ENCODE measurements around the gene WDR44.

Gene WDR44

DNA sequence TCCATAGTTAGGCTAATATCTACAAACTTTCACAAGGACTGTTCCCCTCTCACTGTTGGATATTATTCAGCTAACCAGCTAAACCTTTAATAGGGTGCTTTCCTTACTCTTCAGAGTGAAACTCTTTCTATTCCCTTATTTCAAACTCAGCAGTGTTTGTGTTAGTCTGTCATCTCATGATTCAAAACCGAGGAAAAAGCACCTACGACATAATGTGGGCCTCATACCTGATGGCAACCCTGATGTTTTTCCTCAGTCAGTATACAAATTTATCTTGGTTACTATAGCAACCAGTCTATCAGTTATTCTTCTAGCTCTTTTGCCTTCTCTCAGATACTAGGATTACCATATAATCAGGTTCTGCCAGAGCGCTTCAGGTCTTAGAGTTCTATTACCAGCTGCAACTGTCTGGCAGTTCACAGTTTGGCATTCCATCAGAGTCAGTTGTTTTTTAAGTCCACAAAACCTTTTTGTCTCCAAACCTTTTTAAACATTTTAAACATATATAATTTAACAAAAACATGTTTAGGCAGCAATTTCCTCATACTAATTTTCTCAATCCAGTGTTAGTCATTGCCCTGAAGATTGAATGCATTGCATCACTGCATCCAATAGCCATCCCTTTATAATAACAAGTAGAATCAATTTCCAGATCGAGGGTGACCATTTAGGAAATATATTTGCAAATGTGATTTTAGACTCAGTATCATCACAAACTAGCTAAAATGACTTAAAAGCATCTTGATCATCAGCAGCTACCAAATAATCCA lies 7.4 kb downstream of the WDR44 start:
- no peak for TF ChIP-seq EP300 (IDR thresholded peaks at IDR 0.05; ENCODE audit: borderline replicate concordance)
- no peak for TF ChIP-seq FOXM1 (IDR thresholded peaks at IDR 0.05; ENCODE audit: borderline replicate concordance, low read depth)
- TF ChIP-seq TCF12 (IDR thresholded peaks at IDR 0.05; ENCODE audit: low read depth), result no peak
- TF ChIP-seq REST (IDR thresholded peaks at IDR 0.05; ENCODE audit: low read depth), result no peak
- TF ChIP-seq TEAD4 (IDR thresholded peaks at IDR 0.05), result no peak
- no peak for TF ChIP-seq ZBTB7A (IDR thresholded peaks at IDR 0.05; ENCODE audit: low read depth)
- no peak for TF ChIP-seq TAF1 (IDR thresholded peaks at IDR 0.05; ENCODE audit: low read depth)
- no peak for TF ChIP-seq CEBPB (IDR thresholded peaks at IDR 0.05)

GRCh38 chrX:118355225-118355920 lies 9.5 kb downstream of the WDR44 start:
- no peak for TF ChIP-seq RAD21 (IDR thresholded peaks at IDR 0.05; ENCODE audit: low read depth)

DNA sequence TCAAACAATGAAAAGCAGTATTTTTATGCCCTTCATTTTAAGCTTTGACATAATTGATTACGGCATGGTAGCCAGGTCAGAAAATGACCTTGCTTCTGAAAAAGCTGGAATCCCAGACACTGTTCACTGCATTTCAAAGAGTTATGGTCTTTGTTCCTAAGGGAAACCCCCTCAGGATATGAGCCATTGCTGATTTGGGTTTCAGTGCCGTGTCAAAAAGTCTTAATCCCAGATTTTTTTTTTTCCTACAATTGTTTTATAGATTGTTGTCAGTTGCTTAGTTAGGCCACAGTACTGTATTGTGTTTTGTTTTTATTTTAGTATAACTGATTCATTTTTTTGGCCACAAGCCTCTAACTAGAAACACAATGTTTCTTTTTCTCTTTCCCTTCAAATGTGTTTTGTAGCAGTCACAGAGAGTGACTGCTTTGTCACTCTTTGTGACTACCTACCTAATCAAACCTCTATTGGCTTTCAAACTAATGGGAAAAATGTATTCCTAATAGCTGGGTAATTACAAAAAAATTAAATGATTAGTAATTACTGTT lies 10.3 kb downstream of the WDR44 start:
- TF ChIP-seq CEBPB (IDR thresholded peaks at IDR 0.05) (no peak), CREB1 (IDR thresholded peaks at IDR 0.05; ENCODE audit: low read depth) (no peak), USF1 (IDR thresholded peaks at IDR 0.05) (no peak), MAX (IDR thresholded peaks at IDR 0.05) (no peak), TCF12 (IDR thresholded peaks at IDR 0.05; ENCODE audit: low read depth) (no peak), EGR1 (IDR thresholded peaks at IDR 0.05) (no peak), RAD21 (IDR thresholded peaks at IDR 0.05; ENCODE audit: low read depth) (no peak), REST (IDR thresholded peaks at IDR 0.05; ENCODE audit: low read depth) (no peak), TAF1 (IDR thresholded peaks at IDR 0.05; ENCODE audit: low read depth) (no peak), EP300 (IDR thresholded peaks at IDR 0.05; ENCODE audit: borderline replicate concordance) (no peak), YY1 (IDR thresholded peaks at IDR 0.05; ENCODE audit: low read depth) (no peak), NFIC (IDR thresholded peaks at IDR 0.05) (no peak), FOXM1 (IDR thresholded peaks at IDR 0.05; ENCODE audit: borderline replicate concordance, low read depth) (no peak), ZBTB7A (IDR thresholded peaks at IDR 0.05; ENCODE audit: low read depth) (no peak), TEAD4 (IDR thresholded peaks at IDR 0.05) (no peak)

- no peak for TF ChIP-seq CEBPB (IDR thresholded peaks at IDR 0.05)
- no peak for TF ChIP-seq TCF12 (IDR thresholded peaks at IDR 0.05; ENCODE audit: low read depth)
- TF ChIP-seq FOXM1 (IDR thresholded peaks at IDR 0.05; ENCODE audit: borderline replicate concordance, low read depth), result no peak
- no peak for TF ChIP-seq NFIC (IDR thresholded peaks at IDR 0.05)
- no peak for TF ChIP-seq MAX (IDR thresholded peaks at IDR 0.05)
- no peak for TF ChIP-seq RAD21 (IDR thresholded peaks at IDR 0.05; ENCODE audit: low read depth)
- no peak for TF ChIP-seq REST (IDR thresholded peaks at IDR 0.05; ENCODE audit: low read depth)
- TF ChIP-seq CREB1 (IDR thresholded peaks at IDR 0.05; ENCODE audit: low read depth), result no peak
- TF ChIP-seq ZBTB7A (IDR thresholded peaks at IDR 0.05; ENCODE audit: low read depth), result no peak
- TF ChIP-seq EP300 (IDR thresholded peaks at IDR 0.05; ENCODE audit: borderline replicate concordance), result no peak
- TF ChIP-seq YY1 (IDR thresholded peaks at IDR 0.05; ENCODE audit: low read depth), result no peak
Measured at GRCh38 chrX:118360429-118361125, 14.7 kb downstream of the WDR44 start.

Data from Ishikawa (cell line).